ENCODE measurements around the gene OGFRL1. TPM values are rescaled to one million over a fixed set of nuclear protein-coding genes. Genes with fewer than 3 reads are reported as not detected.
"Not testable (repeated sequence)": the region's sequence is repeated elsewhere in the genome, so short reads cannot be mapped to it uniquely, and the experiment has no call there.

Gene OGFRL1
- total and polyA plus RNA-seq, 7 experiments from 2014 or later = 0.89 to 30.4 (median 4.6) TPM

DNA sequence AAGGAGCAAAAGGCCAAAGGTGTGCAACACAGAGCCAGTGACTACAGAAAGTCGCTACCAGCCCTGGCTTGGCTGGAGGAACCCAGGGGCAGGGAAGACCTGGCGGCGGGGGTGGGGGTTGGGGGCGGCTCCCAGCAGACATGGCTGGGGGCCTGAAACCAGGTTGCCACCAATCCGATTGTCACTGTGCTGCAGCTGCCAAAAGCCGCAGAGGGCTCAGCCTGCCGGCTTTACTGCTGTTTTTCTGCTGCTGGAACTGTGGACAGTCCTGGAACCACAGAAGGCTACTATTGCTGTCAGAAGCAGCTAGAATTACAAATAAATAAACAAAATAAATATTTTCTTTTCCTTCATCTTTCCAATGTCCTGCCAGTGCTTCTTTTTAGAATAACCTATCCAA lies 25.7 kb upstream of the OGFRL1 start:
- Mint-ChIP-seq H3K9me3 (peaks cover 0 to 3% (median 0%) of the 10 kb centered on the region in 11 donors), H3K36me3 (no peaks in the 10 kb centered on the region), H3K4me1 (no peaks in the 10 kb centered on the region), H3K27ac (no peak overlapping the region), H3K27me3 (peaks cover 0 to 13% (median 10%) of the 10 kb centered on the region in 5 donors), H3K4me3 (no peak overlapping the region)
- H3K27me3 ChIP-seq (ENCODE audit: control insufficient read depth in 2 of 2, insufficient read depth in 2 of 2, low read length in 2 of 2) = no peaks in the 10 kb centered on the region
- intact Hi-C loops (cut with micrococcal nuclease) = no loop called here
- no peaks in the 10 kb centered on the region for H3K9me3 ChIP-seq (ENCODE audit: control insufficient read depth in 2 of 3, low read length in 3 of 3)
- DNase-seq (no peak), ATAC-seq (no peak)
- no peaks in the 10 kb centered on the region for H3K4me1 ChIP-seq (ENCODE audit: control insufficient read depth in 2 of 2, insufficient read depth in 2 of 2, low read length in 2 of 2)
- CTCF ChIA-PET = no interaction called here
- H3K36me3 ChIP-seq (ENCODE audit: control insufficient read depth in 2 of 3, insufficient read depth in 3 of 3, low read length in 3 of 3) = no peaks in the 10 kb centered on the region
- H3K27ac ChIP-seq (ENCODE audit: low read depth, low read length) = no peak overlapping the region
- H3K4me3 ChIP-seq (ENCODE audit: low read length) = no peak overlapping the region
- POLR2A ChIA-PET = no interaction called here

DNA sequence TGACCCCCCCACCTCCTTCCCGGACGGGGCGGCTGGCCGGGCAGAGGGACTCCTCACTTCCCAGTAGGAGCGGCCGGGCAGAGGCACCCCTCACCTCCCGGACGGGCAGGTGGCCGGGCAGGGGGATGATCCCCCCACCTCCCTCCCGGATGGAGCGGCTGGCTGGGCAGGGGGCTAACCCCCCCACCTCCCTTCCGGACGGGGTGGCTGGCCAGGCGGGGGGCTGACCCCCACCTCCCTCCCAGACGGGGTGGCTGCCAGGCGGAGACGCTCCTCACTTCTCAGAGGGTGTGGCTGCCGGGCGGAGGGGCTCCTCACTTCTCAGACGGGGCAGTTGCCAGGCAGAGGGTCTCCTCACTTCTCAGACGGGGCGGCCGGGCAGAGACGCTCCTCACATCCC lies 22.2 kb upstream of the OGFRL1 start:
- not testable (repeated sequence) for H3K9me3 Mint-ChIP-seq, ATAC-seq

DNA sequence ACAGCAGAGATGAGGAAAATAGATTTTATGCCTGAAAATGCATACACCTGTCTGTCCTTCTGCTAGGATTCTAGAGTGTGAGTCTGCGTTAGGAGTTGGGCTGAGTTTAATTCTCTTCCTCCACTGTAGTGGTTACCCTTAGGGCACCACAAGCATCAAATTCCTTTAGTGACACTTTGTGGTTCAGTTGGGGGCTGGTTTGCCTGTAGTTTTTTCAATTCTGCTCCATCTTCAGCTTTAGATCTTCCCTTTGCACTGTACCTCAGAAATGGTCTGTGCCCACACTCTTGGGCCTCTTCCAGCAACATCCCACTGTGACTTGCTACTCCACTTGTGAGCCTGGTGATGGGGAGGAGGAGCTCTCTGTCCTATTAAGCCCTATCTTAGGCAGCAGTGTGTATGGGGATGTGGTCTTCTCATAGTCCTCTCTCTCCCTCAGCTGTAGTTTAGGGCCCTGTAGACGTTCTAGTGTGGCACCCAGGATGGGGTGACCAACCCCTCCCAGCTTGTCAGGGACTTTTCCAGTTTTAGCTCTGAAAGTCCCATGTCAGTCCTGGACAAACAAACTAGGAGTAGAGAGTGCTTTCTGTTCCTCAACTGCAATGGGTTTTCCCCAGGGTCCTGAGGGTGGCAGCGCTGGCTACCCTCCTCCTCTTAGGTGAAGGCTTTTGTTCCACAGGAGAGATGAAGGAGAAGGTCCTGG lies 19.7 kb upstream of the OGFRL1 start:
- H3K4me3 ChIP-seq (ENCODE audit: low read length) = no peak overlapping the region
- Mint-ChIP-seq H3K4me3 (no peak overlapping the region), H3K27me3 (peaks cover 0 to 21% (median 14%) of the 10 kb centered on the region in 5 donors), H3K36me3 (peaks cover 0 to 7% (median 0%) of the 10 kb centered on the region in 5 donors), H3K4me1 (peaks cover 0 to 2% (median 0%) of the 10 kb centered on the region in 7 donors), H3K27ac (no peak overlapping the region), H3K9me3 (peaks cover 0 to 9% (median 5%) of the 10 kb centered on the region in 11 donors)
- DNase-seq (no peak), ATAC-seq (no peak)
- CTCF ChIA-PET = no interaction called here
- intact Hi-C loops (cut with micrococcal nuclease) = no loop called here
- H3K36me3 ChIP-seq (ENCODE audit: control insufficient read depth in 2 of 3, insufficient read depth in 3 of 3, low read length in 3 of 3) = no peaks in the 10 kb centered on the region
- no peak overlapping the region for H3K27ac ChIP-seq (ENCODE audit: low read depth, low read length)
- no peaks in the 10 kb centered on the region for H3K4me1 ChIP-seq (ENCODE audit: control insufficient read depth in 2 of 2, insufficient read depth in 2 of 2, low read length in 2 of 2)
- H3K27me3 ChIP-seq (ENCODE audit: control insufficient read depth in 2 of 2, insufficient read depth in 2 of 2, low read length in 2 of 2) = no peaks in the 10 kb centered on the region
- no peaks in the 10 kb centered on the region for H3K9me3 ChIP-seq (ENCODE audit: control insufficient read depth in 2 of 3, low read length in 3 of 3)
- POLR2A ChIA-PET = no interaction called here

More for the DNA sequence above, 22.2 kb upstream of the OGFRL1 start:
- H3K4me1 Mint-ChIP-seq; H3K27ac ChIP-seq (ENCODE audit: low read depth, low read length); H3K36me3 Mint-ChIP-seq; DNase-seq; H3K9me3 ChIP-seq (ENCODE audit: control insufficient read depth in 2 of 3, low read length in 3 of 3); intact Hi-C loops (cut with micrococcal nuclease); H3K4me3 Mint-ChIP-seq; H3K27me3 ChIP-seq (ENCODE audit: control insufficient read depth in 2 of 2, insufficient read depth in 2 of 2, low read length in 2 of 2); H3K27ac Mint-ChIP-seq; CTCF ChIA-PET; H3K4me3 ChIP-seq (ENCODE audit: low read length); H3K4me1 ChIP-seq (ENCODE audit: control insufficient read depth in 2 of 2, insufficient read depth in 2 of 2, low read length in 2 of 2); POLR2A ChIA-PET; H3K36me3 ChIP-seq (ENCODE audit: control insufficient read depth in 2 of 3, insufficient read depth in 3 of 3, low read length in 3 of 3): not testable (repeated sequence)
- peaks cover 3 to 27% (median 9%) of the 10 kb centered on the region in 5 donors for H3K27me3 Mint-ChIP-seq

DNA sequence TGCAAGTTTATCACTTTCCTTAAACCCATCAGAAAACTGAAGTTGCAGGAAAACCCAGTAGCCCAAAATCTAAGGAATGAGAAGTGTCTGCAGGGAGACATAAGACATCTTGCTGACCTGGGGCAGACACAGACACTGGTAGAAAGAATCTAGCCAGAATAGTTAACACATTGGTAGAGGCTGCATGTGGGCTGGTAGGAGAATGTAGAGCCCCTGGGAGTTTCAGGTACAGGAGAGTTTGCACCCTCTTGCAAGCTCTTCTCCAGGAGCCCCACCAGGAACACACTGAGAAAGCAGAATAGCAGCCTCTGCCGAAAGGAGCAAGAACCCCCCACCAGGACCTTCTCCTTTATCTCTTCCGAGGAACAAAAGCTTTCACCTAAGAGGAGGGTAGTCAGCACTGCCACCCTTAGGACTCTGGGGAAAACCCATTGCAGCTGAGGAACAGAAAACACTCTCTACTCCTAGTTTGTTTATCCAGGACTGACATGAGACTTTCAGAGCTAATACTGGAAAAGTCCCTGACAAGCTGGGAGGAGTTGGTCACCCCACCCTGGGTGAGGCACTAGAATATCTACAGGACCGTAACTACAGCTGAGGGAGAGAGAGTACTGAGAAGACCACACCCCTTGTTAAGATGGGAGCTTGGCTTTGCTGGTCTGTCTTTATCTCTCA lies 10.5 kb upstream of the OGFRL1 start:
- ATAC-seq (no peak), DNase-seq (no peak)
- Mint-ChIP-seq H3K27ac (no peak overlapping the region), H3K36me3 (no peaks in the 10 kb centered on the region), H3K4me1 (no peaks in the 10 kb centered on the region), H3K27me3 (peaks cover 0 to 9% (median 0%) of the 10 kb centered on the region in 5 donors), H3K9me3 (peaks cover 0 to 4% (median 0%) of the 10 kb centered on the region in 11 donors), H3K4me3 (no peak overlapping the region)
- Histone ChIP-seq H3K36me3 (ENCODE audit: control insufficient read depth in 2 of 3, insufficient read depth in 3 of 3, low read length in 3 of 3) (no peaks in the 10 kb centered on the region), H3K27ac (ENCODE audit: low read depth, low read length) (no peak overlapping the region), H3K4me1 (ENCODE audit: control insufficient read depth in 2 of 2, insufficient read depth in 2 of 2, low read length in 2 of 2) (no peaks in the 10 kb centered on the region), H3K9me3 (ENCODE audit: control insufficient read depth in 2 of 3, low read length in 3 of 3) (no peaks in the 10 kb centered on the region), H3K27me3 (ENCODE audit: control insufficient read depth in 2 of 2, insufficient read depth in 2 of 2, low read length in 2 of 2) (no peaks in the 10 kb centered on the region), H3K4me3 (ENCODE audit: low read length) (no peak overlapping the region)
- CTCF ChIA-PET = no interaction called here
- intact Hi-C loops (cut with micrococcal nuclease) = no loop called here
- POLR2A ChIA-PET = no interaction called here

DNA sequence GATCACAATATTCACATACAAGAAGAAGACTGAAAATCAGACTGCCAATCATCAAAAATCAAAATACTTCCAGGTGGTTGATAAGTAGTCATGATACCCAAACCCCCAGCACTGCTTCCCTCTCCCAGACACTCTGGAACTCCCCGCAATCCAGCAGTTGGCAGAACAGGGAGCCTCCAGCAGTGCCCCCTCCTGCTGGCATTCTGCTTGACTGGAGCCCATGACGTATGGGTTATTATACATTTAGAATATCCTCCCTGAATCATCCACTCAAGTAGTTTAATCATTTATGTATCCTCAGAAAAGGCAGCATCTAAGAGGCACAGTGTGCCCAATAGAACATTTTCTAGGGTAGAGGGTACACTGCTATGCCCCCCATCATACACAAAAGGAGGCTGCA lies 9.3 kb upstream of the OGFRL1 start:
- no peaks in the 10 kb centered on the region for H3K4me1 Mint-ChIP-seq
- POLR2A ChIA-PET = no interaction called here
- peaks cover 0 to 10% (median 0%) of the 10 kb centered on the region in 5 donors for H3K27me3 Mint-ChIP-seq
- Histone ChIP-seq H3K9me3 (ENCODE audit: control insufficient read depth in 2 of 3, low read length in 3 of 3) (no peaks in the 10 kb centered on the region), H3K27me3 (ENCODE audit: control insufficient read depth in 2 of 2, insufficient read depth in 2 of 2, low read length in 2 of 2) (no peaks in the 10 kb centered on the region), H3K4me3 (ENCODE audit: low read length) (no peak overlapping the region), H3K36me3 (ENCODE audit: control insufficient read depth in 2 of 3, insufficient read depth in 3 of 3, low read length in 3 of 3) (no peaks in the 10 kb centered on the region), H3K27ac (ENCODE audit: low read depth, low read length) (no peak overlapping the region), H3K4me1 (ENCODE audit: control insufficient read depth in 2 of 2, insufficient read depth in 2 of 2, low read length in 2 of 2) (no peaks in the 10 kb centered on the region)
- DNase-seq (no peak), ATAC-seq (no peak)
- peaks cover 0 to 4% (median 0%) of the 10 kb centered on the region in 11 donors for H3K9me3 Mint-ChIP-seq
- no peak overlapping the region for H3K27ac Mint-ChIP-seq
- CTCF ChIA-PET = no interaction called here
- no peaks in the 10 kb centered on the region for H3K36me3 Mint-ChIP-seq
- intact Hi-C loops (cut with micrococcal nuclease) = no loop called here
- H3K4me3 Mint-ChIP-seq = no peak overlapping the region

DNA sequence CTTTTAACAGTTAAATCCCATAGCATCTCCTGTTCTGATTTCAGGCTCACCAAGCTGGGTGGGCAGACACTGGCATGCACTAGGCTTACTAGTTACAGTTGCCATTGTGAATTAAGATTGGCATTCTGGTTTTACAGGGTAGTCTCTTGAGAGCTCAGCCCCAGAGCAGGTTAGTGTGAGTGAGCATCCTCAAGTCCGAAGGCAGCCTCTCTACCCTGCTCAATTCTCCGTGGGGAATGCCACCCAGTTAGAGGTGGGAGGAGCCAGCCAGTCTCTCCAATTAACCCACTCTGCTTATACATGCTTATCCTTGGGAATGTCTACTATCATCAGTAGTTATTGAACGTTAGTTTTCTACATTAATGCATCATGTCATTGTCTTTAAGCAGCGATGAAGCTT lies 8.9 kb upstream of the OGFRL1 start:
- ATAC-seq = no peak
- ChIA-PET CTCF (no interaction called here), POLR2A (no interaction called here)
- H3K36me3 Mint-ChIP-seq = no peaks in the 10 kb centered on the region
- intact Hi-C loops (cut with micrococcal nuclease) = no loop called here
- no peak overlapping the region for H3K4me3 Mint-ChIP-seq
- no peak for DNase-seq
- Histone ChIP-seq H3K36me3 (ENCODE audit: control insufficient read depth in 2 of 3, insufficient read depth in 3 of 3, low read length in 3 of 3) (no peaks in the 10 kb centered on the region), H3K4me1 (ENCODE audit: control insufficient read depth in 2 of 2, insufficient read depth in 2 of 2, low read length in 2 of 2) (no peaks in the 10 kb centered on the region), H3K9me3 (ENCODE audit: control insufficient read depth in 2 of 3, low read length in 3 of 3) (no peaks in the 10 kb centered on the region), H3K27ac (ENCODE audit: low read depth, low read length) (no peak overlapping the region), H3K27me3 (ENCODE audit: control insufficient read depth in 2 of 2, insufficient read depth in 2 of 2, low read length in 2 of 2) (no peaks in the 10 kb centered on the region), H3K4me3 (ENCODE audit: low read length) (no peak overlapping the region)
- H3K4me1 Mint-ChIP-seq = no peaks in the 10 kb centered on the region
- H3K27ac Mint-ChIP-seq = no peak overlapping the region
- peaks cover 0 to 4% (median 0%) of the 10 kb centered on the region in 11 donors for H3K9me3 Mint-ChIP-seq
- H3K27me3 Mint-ChIP-seq = peaks cover 0 to 12% (median 0%) of the 10 kb centered on the region in 5 donors

DNA sequence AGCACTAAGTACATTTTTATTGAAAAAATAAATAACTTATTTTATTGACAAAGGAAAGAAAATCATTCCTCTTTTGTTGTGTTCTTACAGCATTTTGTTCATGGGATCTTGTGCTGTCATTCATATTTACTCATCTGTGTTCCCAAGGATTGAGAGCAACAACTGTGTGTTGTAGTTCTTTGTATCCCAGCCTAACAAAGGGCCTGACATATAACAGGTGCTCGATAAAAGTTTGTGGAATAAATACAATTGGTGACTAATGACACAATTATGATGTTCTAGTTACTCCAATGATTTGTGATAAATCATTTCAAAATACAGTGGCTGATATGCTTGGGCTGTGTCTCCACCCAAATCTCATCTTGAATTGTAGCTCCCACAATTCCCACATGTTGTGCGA lies 7.9 kb upstream of the OGFRL1 start:
- POLR2A ChIA-PET = no interaction called here
- no peaks in the 10 kb centered on the region for H3K36me3 ChIP-seq (ENCODE audit: control insufficient read depth in 2 of 3, insufficient read depth in 3 of 3, low read length in 3 of 3)

More for the DNA sequence above, 7.9 kb upstream of the OGFRL1 start:
- CTCF ChIA-PET = no interaction called here
- no peak overlapping the region for H3K27ac ChIP-seq (ENCODE audit: low read depth, low read length)
- Mint-ChIP-seq H3K4me3 (no peak overlapping the region), H3K4me1 (no peaks in the 10 kb centered on the region), H3K9me3 (peaks cover 0 to 4% (median 0%) of the 10 kb centered on the region in 11 donors), H3K36me3 (no peaks in the 10 kb centered on the region), H3K27ac (no peak overlapping the region), H3K27me3 (peaks cover 0 to 16% (median 0%) of the 10 kb centered on the region in 5 donors)
- DNase-seq = no peak
- no peaks in the 10 kb centered on the region for H3K9me3 ChIP-seq (ENCODE audit: control insufficient read depth in 2 of 3, low read length in 3 of 3)
- no peak overlapping the region for H3K4me3 ChIP-seq (ENCODE audit: low read length)
- ATAC-seq = no peak
- H3K4me1 ChIP-seq (ENCODE audit: control insufficient read depth in 2 of 2, insufficient read depth in 2 of 2, low read length in 2 of 2) = no peaks in the 10 kb centered on the region
- intact Hi-C loops (cut with micrococcal nuclease) = no loop called here
- H3K27me3 ChIP-seq (ENCODE audit: control insufficient read depth in 2 of 2, insufficient read depth in 2 of 2, low read length in 2 of 2) = no peaks in the 10 kb centered on the region
